ENCODE data around the gene GRID1.

Gene GRID1

GRCh38 chr10:86162036-86162435, 204.6 kb downstream of the GRID1 start:
- no peak for DNase-seq

DNA sequence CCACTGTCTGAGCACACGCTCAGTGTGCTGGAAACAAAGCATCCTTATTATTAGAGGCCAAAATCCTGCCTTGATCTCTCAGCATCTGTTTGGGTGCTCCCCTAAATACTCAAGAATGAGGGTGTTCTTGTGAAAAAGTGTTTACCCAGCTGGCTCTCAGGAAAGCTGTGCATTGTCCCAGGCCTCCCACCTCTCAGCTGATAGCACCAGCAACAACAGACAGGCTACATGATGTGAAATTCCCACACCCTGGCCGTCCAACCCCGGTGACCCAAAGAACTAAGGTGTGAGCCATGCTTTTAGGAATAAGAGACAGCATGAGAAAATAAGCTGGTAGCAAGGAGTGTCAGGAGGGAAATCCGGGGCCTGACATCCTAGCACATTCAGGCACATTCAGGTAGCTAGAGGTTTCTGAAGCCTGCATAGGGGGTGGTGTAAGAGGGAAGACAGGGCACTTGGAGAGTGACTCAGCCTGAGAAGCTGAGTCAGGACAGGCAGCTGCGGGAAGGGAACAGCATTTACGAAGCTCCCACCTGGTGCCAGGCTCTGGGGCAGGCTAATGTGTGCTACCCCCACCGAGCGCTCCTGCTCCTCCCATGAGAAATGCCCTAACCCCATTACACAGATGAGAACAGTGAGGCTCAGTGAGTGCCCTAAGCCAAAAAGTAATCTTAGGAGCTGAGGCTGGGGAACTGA, 205.6 kb downstream of the GRID1 start:
- no peak for DNase-seq

DNA sequence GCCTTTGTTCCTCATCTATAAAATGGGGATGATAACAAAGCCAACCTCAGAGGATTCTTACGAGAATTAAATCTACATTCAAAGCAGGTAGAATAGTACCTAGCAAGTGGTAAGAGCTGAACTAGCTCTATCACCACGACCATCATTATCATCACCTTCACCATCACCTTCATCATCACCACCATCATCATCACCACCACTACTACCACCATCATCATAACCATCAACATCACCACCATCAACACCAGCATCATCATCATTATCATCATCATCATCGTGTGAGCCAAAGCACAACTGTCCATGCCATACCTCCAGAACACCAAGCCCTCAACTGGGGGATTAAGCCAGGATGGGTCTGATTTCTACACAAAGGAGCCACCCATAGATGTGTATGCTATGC, 206.8 kb downstream of the GRID1 start:
- no peak for DNase-seq

DNA sequence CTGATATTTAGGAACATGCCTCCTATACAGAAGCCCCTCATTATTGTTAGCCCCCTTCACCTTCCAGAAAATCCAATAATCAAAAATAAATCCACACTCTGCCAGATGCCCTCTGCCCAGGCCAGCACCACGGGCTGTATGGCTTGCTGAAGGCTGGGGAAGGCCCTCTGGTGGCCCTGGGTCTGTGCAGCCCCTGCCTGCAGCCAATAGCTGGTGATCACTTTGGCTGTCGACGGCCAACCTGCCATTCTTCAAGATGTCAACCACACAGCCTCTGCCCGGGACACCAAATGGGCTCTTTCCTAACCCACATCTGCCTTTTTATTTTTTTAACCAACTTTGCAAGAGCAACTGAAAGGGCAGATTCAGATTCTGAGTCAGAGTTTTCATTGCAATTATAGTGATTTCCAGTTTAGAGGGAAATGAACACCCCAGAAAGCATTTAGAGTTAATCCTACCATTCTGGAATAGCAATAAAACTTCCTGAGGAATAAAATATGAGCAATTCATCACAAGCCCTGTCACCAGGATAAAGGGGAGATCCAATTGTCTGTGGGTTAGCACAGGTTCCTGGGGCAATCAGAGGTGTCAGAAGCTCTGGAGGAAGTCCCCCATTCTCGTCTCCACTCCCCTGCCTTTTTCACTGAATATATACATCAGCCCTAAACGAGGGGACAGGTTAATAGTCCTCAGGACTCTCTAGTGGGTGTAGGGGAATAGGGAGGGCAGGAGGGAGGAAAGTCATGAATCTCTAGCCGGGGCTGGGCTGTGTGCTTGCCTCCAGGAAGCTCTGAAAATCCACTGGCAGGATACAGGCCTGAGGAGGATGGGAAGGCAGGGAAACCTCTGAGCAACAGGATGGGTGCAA, 211.3 kb downstream of the GRID1 start:
- no peak for DNase-seq

DNA sequence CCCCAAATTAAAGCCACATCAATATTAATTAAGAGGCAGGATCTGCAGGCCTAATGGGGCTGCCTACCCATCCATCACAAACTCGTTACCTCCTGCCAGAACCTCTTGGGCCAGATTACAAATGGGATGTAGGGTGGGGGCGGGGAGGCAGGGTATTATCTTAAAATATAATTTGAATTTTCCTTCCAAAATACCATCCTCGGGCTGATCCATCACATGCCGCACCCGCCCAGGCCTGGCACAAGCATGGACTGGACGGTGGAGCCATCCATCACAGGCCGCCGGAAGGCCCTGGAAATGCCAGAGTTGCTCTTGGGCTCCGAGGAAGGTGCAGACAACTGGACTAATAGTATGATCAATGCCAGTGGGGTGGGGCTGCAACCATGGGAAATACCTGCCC, 212.8 kb downstream of the GRID1 start:
- DNase-seq = no peak

DNA sequence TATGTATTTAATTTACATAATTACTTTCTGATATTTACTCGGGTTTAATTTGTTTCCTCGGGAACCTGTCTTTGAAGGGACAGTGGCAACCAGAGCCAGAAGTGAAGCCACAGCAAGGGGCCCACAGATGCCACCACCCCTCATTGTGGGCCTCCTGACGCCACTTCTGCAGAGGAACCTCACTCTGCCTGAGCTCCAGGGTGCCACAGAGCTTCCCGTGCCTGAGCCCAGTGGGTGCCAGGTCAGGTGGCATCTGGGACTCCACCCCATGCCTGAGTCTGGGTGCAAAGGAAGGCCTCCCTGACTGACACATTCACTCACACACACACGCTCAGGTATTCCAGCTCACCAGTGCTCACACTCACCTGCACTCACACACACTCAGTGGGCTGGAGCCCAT, 213.7 kb downstream of the GRID1 start:
- no peak for DNase-seq

DNA sequence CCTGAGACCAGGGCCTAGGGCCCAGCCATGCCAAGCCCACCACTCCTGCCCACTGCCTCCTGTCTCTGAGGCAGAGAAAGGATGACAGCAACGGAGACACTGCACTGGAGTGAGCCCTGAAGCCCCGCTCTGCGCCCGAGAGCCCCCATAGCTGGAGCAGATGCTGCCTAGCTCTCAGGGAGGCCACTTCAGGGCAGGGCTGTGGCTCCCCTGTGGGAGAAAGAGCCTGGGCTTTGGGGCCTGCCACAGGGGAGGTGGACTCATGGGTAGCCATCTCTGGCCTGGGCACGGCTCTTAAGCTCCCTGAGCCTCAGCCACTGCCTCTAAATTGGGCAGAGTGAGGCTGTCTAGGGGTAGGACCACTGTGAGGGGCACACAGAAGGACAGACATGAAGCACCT, 214.2 kb downstream of the GRID1 start:
- no peak for DNase-seq

GRCh38 chr10:86151613-86152012, 215.0 kb downstream of the GRID1 start:
- no peak for DNase-seq

GRCh38 chr10:86149257-86149656, 217.3 kb downstream of the GRID1 start:
- no peak for DNase-seq

DNA sequence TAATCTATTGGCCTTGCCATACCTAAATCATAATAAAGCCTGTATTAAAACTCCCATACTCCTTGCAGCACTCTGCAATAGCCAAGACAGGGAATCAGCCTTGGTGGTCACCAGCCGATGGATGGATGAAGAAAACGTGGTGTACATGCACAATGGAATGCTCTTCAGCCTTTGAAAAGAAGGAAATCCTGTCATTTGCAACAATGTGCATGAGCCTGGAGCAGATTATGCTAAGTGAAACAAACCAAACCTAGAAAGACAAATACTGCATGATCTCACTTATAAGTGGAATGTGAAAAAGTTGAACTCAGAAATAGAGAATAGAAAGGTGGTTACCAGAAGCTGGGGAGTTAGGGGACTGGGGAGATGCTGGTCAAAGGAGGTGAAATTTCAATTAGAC, 218.5 kb downstream of the GRID1 start:
- DNase-seq = no peak

DNA sequence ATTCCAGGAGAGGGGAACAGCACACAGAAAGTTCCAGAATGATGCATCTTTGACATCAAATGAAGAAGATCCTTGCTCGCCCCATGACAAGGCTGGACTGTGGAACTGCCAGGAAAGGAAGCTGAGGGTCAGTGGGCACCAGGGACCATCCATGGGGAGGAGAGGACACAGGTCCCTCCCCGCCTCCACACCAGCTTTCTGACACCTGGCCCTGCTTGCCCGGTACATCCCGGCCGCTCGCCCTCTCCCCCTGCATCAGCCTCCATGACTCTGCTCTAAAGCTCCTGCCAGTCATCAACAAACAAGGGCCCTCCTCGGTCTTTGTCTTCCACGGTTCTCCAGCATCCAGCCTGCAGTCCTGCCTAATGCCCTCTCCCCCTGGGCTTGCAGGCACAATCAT, 222.3 kb downstream of the GRID1 start:
- no peak for DNase-seq

DNA sequence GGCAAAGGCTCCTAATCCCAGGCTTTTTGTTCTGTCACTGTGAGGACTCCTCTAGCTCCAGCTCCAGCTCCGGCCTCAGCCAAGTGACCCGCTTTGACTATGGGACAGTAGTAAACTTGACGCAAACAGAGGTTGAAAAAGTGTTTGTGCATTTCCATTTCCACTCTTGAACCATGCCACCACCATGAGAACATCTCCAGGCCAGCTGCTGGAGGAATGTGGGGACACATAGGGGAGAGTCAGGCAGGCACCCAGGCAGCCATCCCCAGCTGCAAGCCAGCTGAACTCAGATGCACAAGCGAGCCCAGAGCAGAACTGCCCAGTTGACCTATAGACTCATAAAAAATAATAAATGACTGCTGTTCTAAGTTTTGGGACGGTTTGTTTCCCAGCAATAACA, 224.7 kb downstream of the GRID1 start:
- DNase-seq = no peak

- no peak for DNase-seq
Measured at GRCh38 chr10:86139066-86139657, 227.4 kb downstream of the GRID1 start.

GRCh38 chr10:86138551-86139065, 228.0 kb downstream of the GRID1 start:
- no peak for DNase-seq

- DNase-seq = no peak
Measured at GRCh38 chr10:86137561-86137960, 229.0 kb downstream of the GRID1 start.

GRCh38 chr10:86136934-86137333, 229.7 kb downstream of the GRID1 start:
- no peak for DNase-seq

DNA sequence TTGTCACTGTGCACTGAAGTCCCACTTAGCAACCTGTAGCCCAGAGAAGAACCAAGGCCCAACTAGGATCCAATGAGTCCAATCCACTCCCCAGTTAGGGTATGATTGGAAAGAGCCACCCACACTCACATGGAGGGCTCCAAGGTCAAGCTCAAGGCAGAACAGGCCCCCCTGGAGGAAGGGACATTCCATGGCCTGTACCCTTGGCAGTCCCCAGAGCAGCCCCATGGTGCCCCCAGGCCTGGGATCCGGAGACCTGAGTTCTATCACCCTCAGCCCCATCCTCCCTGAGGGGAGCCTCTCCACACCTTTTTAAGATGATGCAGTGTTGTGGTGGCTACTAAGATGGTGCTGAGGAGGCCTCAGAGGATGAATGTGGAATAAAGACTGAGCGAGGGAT, 231.4 kb downstream of the GRID1 start:
- DNase-seq = no peak

- no peak for DNase-seq
Measured at GRCh38 chr10:86130737-86131475, 235.7 kb downstream of the GRID1 start.

GRCh38 chr10:86130041-86130440, 236.6 kb downstream of the GRID1 start:
- DNase-seq = no peak

GRCh38 chr10:86128360-86128759, 238.2 kb downstream of the GRID1 start:
- no peak for DNase-seq

- DNase-seq = no peak
Measured at GRCh38 chr10:86127274-86127819, 239.2 kb downstream of the GRID1 start.

GRCh38 chr10:86124734-86125133, 241.9 kb downstream of the GRID1 start:
- DNase-seq = no peak

DNA sequence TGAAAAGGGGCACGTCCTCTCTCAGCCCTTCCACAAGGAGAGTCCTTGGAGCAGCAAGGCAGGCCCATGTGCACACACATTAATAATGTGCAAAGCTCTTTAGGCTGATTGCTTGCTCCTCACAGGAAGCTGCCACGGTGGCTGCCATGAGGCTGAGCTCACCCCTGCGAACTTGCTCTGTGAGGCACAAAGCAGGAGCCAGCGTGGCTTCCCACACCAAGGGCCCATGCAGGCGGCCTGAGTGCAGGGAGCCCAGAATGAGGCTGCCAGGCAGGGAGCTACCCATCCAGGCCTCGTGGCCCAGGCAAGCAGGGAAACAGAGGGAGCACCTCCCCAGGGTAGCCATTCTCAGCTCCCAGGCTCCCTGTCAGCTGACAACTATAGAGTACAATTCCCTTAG, 242.9 kb downstream of the GRID1 start:
- DNase-seq = no peak

Measured in activated CD4-positive, alpha-beta T cell treated with anti-CD3 and anti-CD28 coated beads for 4 hours (primary cell).